SK-N-SH (cell line): Measurements from ENCODE around the gene STRADB. TPM values are rescaled to one million over a fixed set of nuclear protein-coding genes. Genes with fewer than 3 reads are reported as not detected.

Experiments
- CTCF ChIA-PET: fragments of 300-600, 350-600 bp; formaldehyde crosslinking; extraction: SDS; loops from one replicate; lab custom pipeline; 2021; lab: Yijun Ruan, JAX
- POLR2A ChIA-PET: fragments of 350-600 bp; sonication (Branson Sonifier 250); formaldehyde crosslinking; extraction: SDS; loops from one replicate; lab custom pipeline; 2020; ENCODE audit warnings: antibody characterized with exemption, inconsistent platforms; lab: Yijun Ruan, JAX
- DNase-seq: peaks from one replicate; pipeline ENCODE4 v3.0.0; 2012
- H2AFZ ChIP-seq: fragments of 200-600 bp; sonication (generic); 2 replicates; pipeline ENCODE4 v1.8.1; 2016; ENCODE audit warnings: antibody characterized with exemption, mild to moderate bottlenecking, low read depth
- H3F3A ChIP-seq: fragments of 200-600 bp; sonication (generic); replicated peaks from 2 replicates; pipeline ENCODE3; 2016; ENCODE audit warnings: antibody characterized with exemption, mild to moderate bottlenecking; ENCODE audit not compliant: insufficient read depth
- H3K27ac ChIP-seq, 2 experiments: fragments of 200-500 bp in 1 of 2; fragments of 200-600 bp in 1 of 2; sonication (Bioruptor generic) in 1 of 2; sonication (generic), shearing (Covaris generic) in 1 of 2; 2 replicates each; pipeline versions ENCODE4 v1.5.1 to v1.6.1; 2014 to 2016; ENCODE audit warnings: low read depth in 2 of 2, inconsistent platforms in 1 of 2, low read length in 1 of 2, mild to moderate bottlenecking in 1 of 2, mixed read lengths in 1 of 2
- H3K27me3 ChIP-seq: fragments of 200-600 bp; sonication (generic), shearing (Covaris generic); 2 replicates; pipeline ENCODE4 v1.6.1; 2016; ENCODE audit warnings: mixed run types; ENCODE audit not compliant: insufficient read depth
- H3K36me3 ChIP-seq, 2 experiments: fragments of 200-500 bp in 1 of 2; fragments of 200-600 bp in 1 of 2; sonication (Bioruptor generic) in 1 of 2; sonication (generic) in 1 of 2; replicated peaks in 1 of 2; 2 replicates each; pipeline versions ENCODE3 to v1.5.1; 2014 to 2016; ENCODE audit warnings: low read length in 1 of 2, mild to moderate bottlenecking in 1 of 2; ENCODE audit not compliant: insufficient read depth in 2 of 2, control insufficient read depth in 1 of 2
- H3K4me1 ChIP-seq, 2 experiments: fragments of 200-500 bp in 1 of 2; fragments of 200-600 bp in 1 of 2; sonication (Bioruptor generic) in 1 of 2; sonication (generic), shearing (Covaris generic) in 1 of 2; 2 replicates each; pipeline versions ENCODE4 v1.5.1 to v1.6.1; 2014 to 2016; ENCODE audit warnings: low read depth in 1 of 2, low read length in 1 of 2, mixed run types in 1 of 2; ENCODE audit not compliant: insufficient read depth in 2 of 2, control insufficient read depth in 1 of 2
- H3K4me2 ChIP-seq: fragments of 200-600 bp; sonication (generic), shearing (Covaris generic); 2 replicates; pipeline ENCODE4 v1.6.1; 2017; ENCODE audit warnings: mixed run types
- H3K4me3 ChIP-seq, 2 experiments: fragments of 200-500 bp in 1 of 2; fragments of 200-600 bp in 1 of 2; sonication (Bioruptor generic) in 1 of 2; sonication (generic), shearing (Covaris generic) in 1 of 2; 2 replicates each; pipeline versions ENCODE4 v1.5.1 to v1.8.1; 2014 to 2016; ENCODE audit warnings: low read depth in 2 of 2, inconsistent platforms in 1 of 2, low read length in 1 of 2, mild to moderate bottlenecking in 1 of 2, mixed read lengths in 1 of 2, moderate library complexity in 1 of 2
- H3K79me2 ChIP-seq: fragments of 200-600 bp; sonication (generic); 2 replicates; pipeline ENCODE4 v1.8.1; 2017; ENCODE audit warnings: mild to moderate bottlenecking; ENCODE audit not compliant: insufficient read depth
- H3K9ac ChIP-seq: fragments of 200-600 bp; sonication (generic); 2 replicates; pipeline ENCODE4 v1.6.1; 2017; ENCODE audit warnings: mixed run types
- H3K9me2 ChIP-seq: fragments of 200-600 bp; sonication (generic); 2 replicates; pipeline ENCODE4 v1.6.1; 2017; ENCODE audit warnings: mixed run types
- H3K9me3 ChIP-seq: fragments of 200-600 bp; sonication (generic); 2 replicates; pipeline ENCODE4 v1.6.1; 2017; ENCODE audit warnings: mixed run types, mild to moderate bottlenecking, moderate library complexity
- H4K20me1 ChIP-seq: fragments of 200-600 bp; sonication (generic); 2 replicates; pipeline ENCODE4 v1.6.1; 2017; ENCODE audit warnings: mild to moderate bottlenecking, mixed run types; ENCODE audit not compliant: insufficient read depth
- CHD2 ChIP-seq: fragments of 150-350 bp; IDR thresholded peaks from 2 replicates; pipeline ENCODE4 v1.6.1; 2018; ENCODE audit warnings: low read length; ENCODE audit not compliant: partially characterized antibody
- CTCF ChIP-seq: fragments of 200-600 bp; sonication (generic); IDR thresholded peaks from 2 replicates; pipeline ENCODE4 v1.6.1; 2017; ENCODE audit warnings: antibody characterized with exemption, mild to moderate bottlenecking, moderate library complexity
- EZH2phosphoT487 ChIP-seq: fragments of 200-600 bp; sonication (generic); IDR thresholded peaks from 2 replicates; pipeline ENCODE4 v1.6.1; 2017; ENCODE audit warnings: low read depth, mixed run types, mild to moderate bottlenecking, antibody characterized with exemption, moderate library complexity, borderline replicate concordance
- GATA2 ChIP-seq: sonication (generic); formaldehyde crosslinking; IDR thresholded peaks from 2 replicates; pipeline ENCODE4 v1.5.0; 2020; ENCODE audit warnings: mild to moderate bottlenecking, missing genetic modification reagents
- JUND ChIP-seq: IDR thresholded peaks from 2 replicates; pipeline ENCODE4 v1.4.0; 2012
- MEF2A ChIP-seq: IDR thresholded peaks from 2 replicates; pipeline ENCODE4 v1.4.0; 2012; ENCODE audit warnings: low read depth, borderline replicate concordance
- NRF1 ChIP-seq: IDR thresholded peaks from 2 replicates; pipeline ENCODE4 v1.6.1; 2012; ENCODE audit warnings: low read depth, mild to moderate bottlenecking, low read length
- RAD21 ChIP-seq: IDR thresholded peaks from 2 replicates; pipeline ENCODE4 v1.6.1; 2012; ENCODE audit warnings: mild to moderate bottlenecking, low read length
- REST ChIP-seq: IDR thresholded peaks from 2 replicates; pipeline ENCODE4 v1.6.1; 2012; ENCODE audit warnings: mild to moderate bottlenecking, low read depth, low read length, moderate library complexity
- TAF1 ChIP-seq: IDR thresholded peaks from 2 replicates; pipeline ENCODE4 v1.6.1; 2012; ENCODE audit warnings: low read depth, mild to moderate bottlenecking, low read length, moderate library complexity, borderline replicate concordance
- USF1 ChIP-seq: IDR thresholded peaks from 2 replicates; pipeline ENCODE4 v1.4.0; 2012; ENCODE audit warnings: low read depth, borderline replicate concordance
- USF2 ChIP-seq: fragments of 150-350 bp; IDR thresholded peaks from 2 replicates; pipeline ENCODE4 v1.6.1; 2017; ENCODE audit warnings: antibody characterized with exemption, low read length, low read depth, borderline replicate concordance
- WGBS: methylation state at CpG from one replicate; pipeline ENCODE4 v1.1.6; 2017; ENCODE audit warnings: low lambda C conversion rate; 5-methylcytosine and 5-hydroxymethylcytosine counted together
- polyA plus RNA-seq, 3 experiments: library from polyadenylated mRNA; depleted of rRNA; stranded (reverse); fragments of >200 nt; gene quantifications; 2 replicates each; pipeline ENCODE4 v1.2.3, GENCODE V29; 2012

The STRADB gene
- polyA plus RNA-seq, 1 of the 3 experiments (the other 2 are of a cell fraction) = 27.0 TPM

- H3K27ac ChIP-seq = no peak overlapping the region
- TF ChIP-seq NRF1 (no peak), CTCF (no peak), RAD21 (no peak), GATA2 (CRISPR knock-in tag) (no peak), CHD2 (no peak), USF1 (no peak), EZH2phosphoT487 (no peak), TAF1 (no peak), USF2 (no peak)
- no peak overlapping the region for H3K4me2 ChIP-seq
- H3K79me2 ChIP-seq = no peaks in the 10 kb centered on the region
- no peak overlapping the region for H3K9ac ChIP-seq
- no peaks in the 10 kb centered on the region for H3K36me3 ChIP-seq
- no peak overlapping the region for H2AFZ ChIP-seq
- DNase-seq = no peak
- ChIA-PET POLR2A (no interaction called here), CTCF (no interaction called here)
- no peaks in the 10 kb centered on the region for H3K9me3 ChIP-seq
- H4K20me1 ChIP-seq = no peaks in the 10 kb centered on the region
- H3K27me3 ChIP-seq = no peaks in the 10 kb centered on the region
- H3K4me3 ChIP-seq = no peak overlapping the region
- WGBS = 63% methylated on average over 4 of the region's 4 CpGs
- H3K9me2 ChIP-seq = no peaks in the 10 kb centered on the region
- no peaks in the 10 kb centered on the region for H3K4me1 ChIP-seq
- H3F3A ChIP-seq = no peaks in the 10 kb centered on the region
Observed at GRCh38 chr2:201515573-201516246, 64.2 kb downstream of the STRADB start.

- ChIA-PET CTCF (no interaction called here), POLR2A (no interaction called here)
- Histone ChIP-seq H3K9me2 (no peaks in the 10 kb centered on the region), H2AFZ (no peak overlapping the region), H3K9ac (no peak overlapping the region), H3K36me3 (no peaks in the 10 kb centered on the region), H3K27ac (no peak overlapping the region), H3F3A (no peaks in the 10 kb centered on the region), H4K20me1 (no peaks in the 10 kb centered on the region), H3K4me3 (no peak overlapping the region), H3K4me2 (no peak overlapping the region), H3K27me3 (no peaks in the 10 kb centered on the region), H3K4me1 (no peaks in the 10 kb centered on the region), H3K9me3 (no peaks in the 10 kb centered on the region), H3K79me2 (no peaks in the 10 kb centered on the region)
- WGBS = 66% methylated on average over 4 of the region's 4 CpGs
- TF ChIP-seq TAF1 (no peak), MEF2A (no peak), JUND (no peak), REST (no peak)
- no peak for DNase-seq
Observed at GRCh38 chr2:201517094-201517493, 65.6 kb downstream of the STRADB start.
